Measurements from ENCODE around the gene B9D1. TPM values are rescaled to one million over a fixed set of nuclear protein-coding genes. Genes with fewer than 3 reads are reported as not detected.
A peak's percentile ranks its signal among the peaks of the same experiment; 100 is the strongest.

Gene B9D1
- total RNA-seq: 1 to 10 TPM in 1 of 2 donors, under 1 TPM in 1; 0.37 to 1.2 TPM
- total RNA-seq: 1.8 to 2.1 reads per million in 2 donors

GRCh38 chr17:19362277-19363113 is at the start of gene B9D1:
Gene B9D1 (minus strand): TSS chr17:19362723. CDS start chr17:19362569, 154 bp downstream.
- no peaks in the 10 kb centered on the region for H3K9me3 ChIP-seq (ENCODE audit: control insufficient read depth, low read length, poor library complexity, severe bottlenecking)
- H3K27me3 Mint-ChIP-seq: peaks cover 34% of the 10 kb centered on the region
- ATAC-seq: peak; percentile 92
- peak; percentile 89 to 93 (median 89) for DNase-seq
- peaks cover 2% of the 10 kb centered on the region for H3K36me3 Mint-ChIP-seq (ENCODE audit: low read depth)
- peak within 1 kb of the TSS; percentile 67 for H3K27ac Mint-ChIP-seq
- H3K4me3 Mint-ChIP-seq: peak within 1 kb of the TSS; percentile 84
- peaks cover 16% of the 10 kb centered on the region for H3K4me1 Mint-ChIP-seq

GRCh38 chr17:19411631-19412030 is 49.1 kb upstream of the B9D1 start:
- Mint-ChIP-seq H3K27ac (no peak overlapping the region), H3K4me1 (peaks cover 4% of the 10 kb centered on the region), H3K27me3 (no peaks in the 10 kb centered on the region), H3K4me3 (no peak overlapping the region), H3K36me3 (ENCODE audit: low read depth) (peaks cover 3% of the 10 kb centered on the region)
- DNase-seq (no peak), ATAC-seq (no peak)
- no peaks in the 10 kb centered on the region for H3K9me3 ChIP-seq (ENCODE audit: control insufficient read depth, low read length, poor library complexity, severe bottlenecking)

- H3K27ac Mint-ChIP-seq: peak within 1 kb of the TSS; percentile 73
- ATAC-seq: no peak
These were observed 48.5 kb upstream of the B9D1 start, which contains the start of gene RNF112 for GRCh38 chr17:19410875-19411620. Gene RNF112 (plus strand): TSS chr17:19411232. CDS start chr17:19411409, 177 bp downstream.

GRCh38 chr17:19410091-19410490 is 47.6 kb upstream of the B9D1 start:
- no peak for DNase-seq
- H3K27me3 Mint-ChIP-seq: no peaks in the 10 kb centered on the region
- H3K36me3 Mint-ChIP-seq (ENCODE audit: low read depth): peaks cover 3% of the 10 kb centered on the region
- H3K27ac Mint-ChIP-seq: peak overlapping the region; percentile 73
- no peaks in the 10 kb centered on the region for H3K9me3 ChIP-seq (ENCODE audit: control insufficient read depth, low read length, poor library complexity, severe bottlenecking)
- no peak overlapping the region for H3K4me3 Mint-ChIP-seq
- peaks cover 4% of the 10 kb centered on the region for H3K4me1 Mint-ChIP-seq
- ATAC-seq: no peak

More at GRCh38 chr17:19410875-19411620, 48.5 kb upstream of the B9D1 start, which contains the start of gene RNF112:
- no peaks in the 10 kb centered on the region for H3K27me3 Mint-ChIP-seq
- DNase-seq: no peak
- no peak within 1 kb of the TSS for H3K4me3 Mint-ChIP-seq
- H3K9me3 ChIP-seq (ENCODE audit: control insufficient read depth, low read length, poor library complexity, severe bottlenecking): no peaks in the 10 kb centered on the region
- peaks cover 3% of the 10 kb centered on the region for H3K36me3 Mint-ChIP-seq (ENCODE audit: low read depth)
- H3K4me1 Mint-ChIP-seq: peaks cover 4% of the 10 kb centered on the region

GRCh38 chr17:19409509-19409908 is 47.0 kb upstream of the B9D1 start:
- DNase-seq (no peak), ATAC-seq (no peak)

GRCh38 chr17:19409066-19409465 is 46.5 kb upstream of the B9D1 start:
- no peak overlapping the region for H3K4me3 Mint-ChIP-seq
- no peaks in the 10 kb centered on the region for H3K27me3 Mint-ChIP-seq
- peaks cover 3% of the 10 kb centered on the region for H3K36me3 Mint-ChIP-seq (ENCODE audit: low read depth)
- H3K4me1 Mint-ChIP-seq: peaks cover 4% of the 10 kb centered on the region
- no peaks in the 10 kb centered on the region for H3K9me3 ChIP-seq (ENCODE audit: control insufficient read depth, low read length, poor library complexity, severe bottlenecking)
- no peak overlapping the region for H3K27ac Mint-ChIP-seq
- no peak for DNase-seq
- no peak for ATAC-seq

More at GRCh38 chr17:19409509-19409908, 47.0 kb upstream of the B9D1 start:
- H3K9me3 ChIP-seq (ENCODE audit: control insufficient read depth, low read length, poor library complexity, severe bottlenecking): no peaks in the 10 kb centered on the region
- H3K36me3 Mint-ChIP-seq (ENCODE audit: low read depth): peaks cover 3% of the 10 kb centered on the region
- H3K27me3 Mint-ChIP-seq: no peaks in the 10 kb centered on the region
- H3K4me1 Mint-ChIP-seq: peaks cover 4% of the 10 kb centered on the region
- no peak overlapping the region for H3K27ac Mint-ChIP-seq
- H3K4me3 Mint-ChIP-seq: no peak overlapping the region

- H3K36me3 Mint-ChIP-seq (ENCODE audit: low read depth): peaks cover 3% of the 10 kb centered on the region
- no peak overlapping the region for H3K27ac Mint-ChIP-seq
- peaks cover 4% of the 10 kb centered on the region for H3K4me1 Mint-ChIP-seq
- no peak overlapping the region for H3K4me3 Mint-ChIP-seq
- H3K27me3 Mint-ChIP-seq: no peaks in the 10 kb centered on the region
- no peaks in the 10 kb centered on the region for H3K9me3 ChIP-seq (ENCODE audit: control insufficient read depth, low read length, poor library complexity, severe bottlenecking)
- ATAC-seq (no peak), DNase-seq (no peak)
These were observed 45.8 kb upstream of the B9D1 start for GRCh38 chr17:19408346-19408710.

GRCh38 chr17:19407601-19408345 is 45.2 kb upstream of the B9D1 start:
- H3K9me3 ChIP-seq (ENCODE audit: control insufficient read depth, low read length, poor library complexity, severe bottlenecking): no peaks in the 10 kb centered on the region
- ATAC-seq (no peak), DNase-seq (no peak)
- Mint-ChIP-seq H3K4me3 (no peak overlapping the region), H3K27me3 (peaks cover 1% of the 10 kb centered on the region), H3K36me3 (ENCODE audit: low read depth) (peaks cover 3% of the 10 kb centered on the region), H3K4me1 (peaks cover 4% of the 10 kb centered on the region), H3K27ac (no peak overlapping the region)

- no peak for DNase-seq
- H3K27ac Mint-ChIP-seq: no peak overlapping the region
- peaks cover 15% of the 10 kb centered on the region for H3K27me3 Mint-ChIP-seq
- peaks cover under 1% of the 10 kb centered on the region for H3K36me3 Mint-ChIP-seq (ENCODE audit: low read depth)
- H3K4me3 Mint-ChIP-seq: no peak overlapping the region
- no peak for ATAC-seq
- no peaks in the 10 kb centered on the region for H3K9me3 ChIP-seq (ENCODE audit: control insufficient read depth, low read length, poor library complexity, severe bottlenecking)
- H3K4me1 Mint-ChIP-seq: peaks cover 3% of the 10 kb centered on the region
These were observed 42.6 kb upstream of the B9D1 start for GRCh38 chr17:19405114-19405513.

- H3K4me3 Mint-ChIP-seq: no peak overlapping the region
- H3K9me3 ChIP-seq (ENCODE audit: control insufficient read depth, low read length, poor library complexity, severe bottlenecking): no peaks in the 10 kb centered on the region
- no peak overlapping the region for H3K27ac Mint-ChIP-seq
- DNase-seq (no peak), ATAC-seq (no peak)
- peaks cover 3% of the 10 kb centered on the region for H3K4me1 Mint-ChIP-seq
- H3K36me3 Mint-ChIP-seq (ENCODE audit: low read depth): no peaks in the 10 kb centered on the region
- H3K27me3 Mint-ChIP-seq: peaks cover 15% of the 10 kb centered on the region
These were observed 41.7 kb upstream of the B9D1 start for GRCh38 chr17:19404264-19404663.

- H3K27me3 Mint-ChIP-seq: peaks cover 15% of the 10 kb centered on the region
- H3K36me3 Mint-ChIP-seq (ENCODE audit: low read depth): no peaks in the 10 kb centered on the region
- H3K9me3 ChIP-seq (ENCODE audit: control insufficient read depth, low read length, poor library complexity, severe bottlenecking): no peaks in the 10 kb centered on the region
- DNase-seq (no peak), ATAC-seq (no peak)
- peaks cover 3% of the 10 kb centered on the region for H3K4me1 Mint-ChIP-seq
- H3K4me3 Mint-ChIP-seq: no peak overlapping the region
- no peak overlapping the region for H3K27ac Mint-ChIP-seq
These were observed 40.5 kb upstream of the B9D1 start for GRCh38 chr17:19403021-19403420.

GRCh38 chr17:19402171-19402570 is 39.6 kb upstream of the B9D1 start:
- Mint-ChIP-seq H3K27ac (no peak overlapping the region), H3K36me3 (ENCODE audit: low read depth) (no peaks in the 10 kb centered on the region), H3K27me3 (peaks cover 15% of the 10 kb centered on the region), H3K4me1 (peaks cover 3% of the 10 kb centered on the region), H3K4me3 (no peak overlapping the region)
- DNase-seq: no peak
- ATAC-seq: no peak
- no peaks in the 10 kb centered on the region for H3K9me3 ChIP-seq (ENCODE audit: control insufficient read depth, low read length, poor library complexity, severe bottlenecking)
